ENCODE results near the gene TBX18. TPM values are rescaled to one million over a fixed set of nuclear protein-coding genes. Genes with fewer than 3 reads are reported as not detected.

TBX18 gene
- total RNA-seq, 4 donors from 2014 or later = 0.15 to 4.4 (median 1.9) TPM

GRCh38 chr6:84743616-84744015 lies 20.8 kb downstream of the TBX18 start:
- DNase-seq = no peak
- H3K36me3 ChIP-seq = no peaks in the 10 kb centered on the region
- H3K27ac ChIP-seq = no peak overlapping the region
- H3K4me3 ChIP-seq = no peak overlapping the region
- 59 to 64% methylated on average over 4 of the region's 4 CpGs for WGBS, 2 donors
- TF ChIP-seq POLR2A (IDR thresholded peaks at IDR 0.05) (no peak), CTCF (IDR thresholded peaks at IDR 0.05) (no peak)
- no peaks in the 10 kb centered on the region for H3K4me1 ChIP-seq
- intact Hi-C loops (cut with DNase I) = no loop called here
- no peaks in the 10 kb centered on the region for H3K9me3 ChIP-seq
- no peaks in the 10 kb centered on the region for H3K27me3 ChIP-seq

GRCh38 chr6:84740385-84740784 lies 24.0 kb downstream of the TBX18 start:
- Histone ChIP-seq H3K9me3 (no peaks in the 10 kb centered on the region), H3K27ac (no peak overlapping the region), H3K4me1 (no peaks in the 10 kb centered on the region), H3K36me3 (peaks cover 0 to 7% (median 0%) of the 10 kb centered on the region in 3 donors), H3K27me3 (no peaks in the 10 kb centered on the region), H3K4me3 (no peak overlapping the region)
- no peak for DNase-seq
- intact Hi-C loops (cut with DNase I) = no loop called here
- WGBS, 2 donors = 48 to 57% methylated on average over 1 of the region's 1 CpG
- no peak for TF ChIP-seq CTCF (IDR thresholded peaks at IDR 0.05)
- TF ChIP-seq POLR2A (IDR thresholded peaks at IDR 0.05) = no peak

GRCh38 chr6:84739866-84740208 lies 24.6 kb downstream of the TBX18 start:
- WGBS, 2 donors = 50 to 100% methylated on average over 1 of the region's 1 CpG
- no peak overlapping the region for H3K4me3 ChIP-seq
- intact Hi-C loops (cut with DNase I) = no loop called here

GRCh38 chr6:84738996-84739865 lies 25.2 kb downstream of the TBX18 start:
- no peak for DNase-seq
- WGBS, 2 donors = 67 to 68% methylated on average over 2 of the region's 2 CpGs

More at GRCh38 chr6:84739866-84740208, 24.6 kb downstream of the TBX18 start:
- no peak for DNase-seq
- Histone ChIP-seq H3K9me3 (no peaks in the 10 kb centered on the region), H3K4me1 (no peaks in the 10 kb centered on the region), H3K36me3 (peaks cover 0 to 7% (median 0%) of the 10 kb centered on the region in 3 donors), H3K27ac (no peak overlapping the region), H3K27me3 (no peaks in the 10 kb centered on the region)
- TF ChIP-seq CTCF (IDR thresholded peaks at IDR 0.05) (no peak), POLR2A (IDR thresholded peaks at IDR 0.05) (no peak)

More at GRCh38 chr6:84738996-84739865, 25.2 kb downstream of the TBX18 start:
- H3K27me3 ChIP-seq = no peaks in the 10 kb centered on the region
- no peaks in the 10 kb centered on the region for H3K4me1 ChIP-seq
- no peak overlapping the region for H3K4me3 ChIP-seq
- no peaks in the 10 kb centered on the region for H3K9me3 ChIP-seq
- no peak overlapping the region for H3K27ac ChIP-seq
- intact Hi-C loops (cut with DNase I) = no loop called here
- H3K36me3 ChIP-seq = peaks cover 0 to 7% (median 0%) of the 10 kb centered on the region in 3 donors
- no peak for TF ChIP-seq CTCF (IDR thresholded peaks at IDR 0.05)
- TF ChIP-seq POLR2A (IDR thresholded peaks at IDR 0.05) = no peak
